ENCODE results near the gene MTG2.

The MTG2 gene

GRCh38 chr20:62186887-62187866 is 4.3 kb downstream of the MTG2 start:
- DNase-seq: no peak

GRCh38 chr20:62190639-62191411 is 8.0 kb downstream of the MTG2 start:
- DNase-seq: no peak

GRCh38 chr20:62191781-62192559 is 9.1 kb downstream of the MTG2 start:
- no peak for DNase-seq

GRCh38 chr20:62192635-62193034 is 9.8 kb downstream of the MTG2 start:
- DNase-seq: no peak

- DNase-seq: no peak
These were observed 10.5 kb downstream of the MTG2 start for GRCh38 chr20:62193079-62194025.

- DNase-seq: no peak
These were observed 12.2 kb downstream of the MTG2 start for GRCh38 chr20:62195075-62195405.

GRCh38 chr20:62195736-62196135 is 12.9 kb downstream of the MTG2 start:
- DNase-seq: no peak

- no peak for DNase-seq
These were observed 13.5 kb downstream of the MTG2 start for GRCh38 chr20:62196286-62196685.

GRCh38 chr20:62197311-62197710 is 14.5 kb downstream of the MTG2 start:
- no peak for DNase-seq

GRCh38 chr20:62197801-62198200 is 15.0 kb downstream of the MTG2 start:
- DNase-seq: no peak

GRCh38 chr20:62198496-62198895 is 15.7 kb downstream of the MTG2 start:
- DNase-seq: no peak

- DNase-seq: no peak
These were observed 16.1 kb downstream of the MTG2 start for GRCh38 chr20:62198931-62199330.

- DNase-seq: no peak
These were observed 17.8 kb downstream of the MTG2 start for GRCh38 chr20:62200491-62201172.

GRCh38 chr20:62201173-62202082 is 18.6 kb downstream of the MTG2 start:
- no peak for DNase-seq

- DNase-seq: no peak
These were observed 19.2 kb downstream of the MTG2 start for GRCh38 chr20:62202083-62202395.

- no peak for DNase-seq
These were observed 20.0 kb downstream of the MTG2 start for GRCh38 chr20:62202676-62203377.

- no peak for DNase-seq
These were observed 20.7 kb downstream of the MTG2 start for GRCh38 chr20:62203378-62204030.

- DNase-seq: no peak
These were observed 23.0 kb downstream of the MTG2 start for GRCh38 chr20:62205618-62206387.
